Measurements from ENCODE around the gene TIGD2.

GRCh38 chr4:89070041-89070440 is 41.3 kb upstream of the TIGD2 start:
- no peak for TF ChIP-seq CTCF (IDR thresholded peaks at IDR 0.05; ENCODE audit: low read depth, low read length)
- no peak for TF ChIP-seq MAX (IDR thresholded peaks at IDR 0.05; ENCODE audit: low read depth, low read length)
